HG03060 (cell line): ENCODE measurements around the gene ASNS.
"Not testable (repeated sequence)": the region's sequence is repeated elsewhere in the genome, so short reads cannot be mapped to it uniquely, and the experiment has no call there.

Experiments
- ATAC-seq: cut with Tn5 transposase; IDR thresholded peaks from one replicate; pipeline ENCODE4 v1.9.1; 2021; ENCODE audit warnings: low read depth, moderate number of reproducible peaks; ENCODE audit not compliant: unreplicated experiment

ASNS gene

GRCh38 chr7:97872025-97872669 lies at the start of gene ASNS:
Gene ASNS, minus strand, starts transcription at chr7:97872408. Its CDS starts 3,252 bp downstream, at chr7:97869156.
- peak; percentile 99 for ATAC-seq

GRCh38 chr7:97921254-97921653 lies 49.0 kb upstream of the ASNS start:
- not testable (repeated sequence) for ATAC-seq

- ATAC-seq: not testable (repeated sequence)
Measured at GRCh38 chr7:97915267-97915666, 43.1 kb upstream of the ASNS start.

- not testable (repeated sequence) for ATAC-seq
Measured at GRCh38 chr7:97912294-97912693, 40.1 kb upstream of the ASNS start.

GRCh38 chr7:97896893-97897292 lies 24.7 kb upstream of the ASNS start:
- ATAC-seq: not testable (repeated sequence)

GRCh38 chr7:97891721-97892120 lies 19.5 kb upstream of the ASNS start:
- not testable (repeated sequence) for ATAC-seq

- not testable (repeated sequence) for ATAC-seq
Measured at GRCh38 chr7:97879527-97879926, 7.3 kb upstream of the ASNS start.

GRCh38 chr7:97874894-97875293 lies 2.7 kb upstream of the ASNS start:
- not testable (repeated sequence) for ATAC-seq

- no peak for ATAC-seq
Measured at GRCh38 chr7:97873606-97874005, 1.4 kb upstream of the ASNS start.

GRCh38 chr7:97871659-97872024 lies 566 bp downstream of the ASNS start:
- ATAC-seq: peak; percentile 4

GRCh38 chr7:97868788-97869187 lies 3.4 kb downstream of the ASNS start:
- no peak for ATAC-seq

GRCh38 chr7:97868314-97868713 lies 3.9 kb downstream of the ASNS start:
- no peak for ATAC-seq

- ATAC-seq: no peak
Measured at GRCh38 chr7:97865104-97865503, 7.1 kb downstream of the ASNS start.

- no peak for ATAC-seq
Measured at GRCh38 chr7:97859606-97860204, 12.5 kb downstream of the ASNS start.

GRCh38 chr7:97858221-97858620 lies 14.0 kb downstream of the ASNS start:
- ATAC-seq: no peak

GRCh38 chr7:97857544-97857943 lies 14.7 kb downstream of the ASNS start:
- ATAC-seq: no peak

- ATAC-seq: no peak
Measured at GRCh38 chr7:97851683-97852082, 20.5 kb downstream of the ASNS start.

GRCh38 chr7:97850262-97851031 lies 21.8 kb downstream of the ASNS start:
- ATAC-seq: not testable (repeated sequence)

GRCh38 chr7:97847791-97848190 lies 24.4 kb downstream of the ASNS start:
- no peak for ATAC-seq

- ATAC-seq: no peak
Measured at GRCh38 chr7:97846945-97847344, 25.3 kb downstream of the ASNS start.

- no peak for ATAC-seq
Measured at GRCh38 chr7:97845622-97846203, 26.5 kb downstream of the ASNS start.
